MCF 10A (cell line): ENCODE results near the gene CGNL1. TPM values are rescaled to one million over a fixed set of nuclear protein-coding genes. Genes with fewer than 3 reads are reported as not detected.

Experiments
- BruUV-seq: library from RNA; stranded (reverse); fragments of 400-500 nt; replicated peaks from 2 replicates; lab custom pipeline; 2021; lab: Mats Ljungman, UMichigan
- CTCF ChIA-PET: fragments of 300-600 bp; sonication (Branson Sonifier 250); formaldehyde crosslinking; extraction: SDS; loops from one replicate; lab custom pipeline; 2021; ENCODE audit warnings: antibody characterized with exemption, inconsistent platforms; lab: Yijun Ruan, JAX
- POLR2A ChIA-PET: fragments of 300-600, 350-650 bp; sonication (Branson Sonifier 250); formaldehyde crosslinking; extraction: SDS; loops from one replicate; lab custom pipeline; 2020; ENCODE audit warnings: antibody characterized with exemption, inconsistent platforms; lab: Yijun Ruan, JAX
- DNase-seq: peaks from one replicate; pipeline ENCODE4 v3.0.0-alpha.2; 2018; ENCODE audit not compliant: unreplicated experiment
- H3K27ac Mint-ChIP-seq: one replicate; pipeline ENCODE4 v1.8.0; 2022; ENCODE audit warnings: mild to moderate bottlenecking, low read depth, mixed read lengths; ENCODE audit not compliant: unreplicated experiment
- H3K27me3 Mint-ChIP-seq: one replicate; pipeline ENCODE4 v1.8.0; 2022; ENCODE audit warnings: mixed read lengths; ENCODE audit not compliant: insufficient read depth, unreplicated experiment
- H3K36me3 Mint-ChIP-seq: one replicate; pipeline ENCODE4 v1.8.0; 2022; ENCODE audit warnings: mild to moderate bottlenecking, moderate library complexity, mixed read lengths; ENCODE audit not compliant: insufficient read depth, unreplicated experiment
- H3K4me1 Mint-ChIP-seq: one replicate; pipeline ENCODE4 v1.8.0; 2022; ENCODE audit warnings: mixed read lengths; ENCODE audit not compliant: insufficient read depth, unreplicated experiment
- H3K4me3 Mint-ChIP-seq: one replicate; pipeline ENCODE4 v1.8.0; 2022; ENCODE audit warnings: mild to moderate bottlenecking, moderate library complexity, mixed read lengths; ENCODE audit not compliant: unreplicated experiment
- H3K9me3 Mint-ChIP-seq: one replicate; pipeline ENCODE4 v1.8.0; 2022; ENCODE audit warnings: mixed read lengths; ENCODE audit not compliant: unreplicated experiment
- intact Hi-C: fragments of 100-400 bp; cut with micrococcal nuclease; formaldehyde crosslinking; loops from 2 replicates; pipeline ENCODE4 v1.14.1; 2022
- total RNA-seq: library from RNA; stranded (reverse); gene quantifications from 2 replicates; pipeline ENCODE4 v1.2.3, GENCODE V29; 2022
- TF ChIP-seq, protein P1 (sequence below): fragments of 200-600 bp; IDR thresholded peaks from one replicate; pipeline ENCODE4 v1.8.0; 2022; ENCODE audit warnings: antibody characterized with exemption, mild to moderate bottlenecking; ENCODE audit not compliant: unreplicated experiment

Gene CGNL1
- total RNA-seq, 1 experiment from 2014 or later: 0.05 TPM

- intact Hi-C loops: no loop called here
- H3K27ac Mint-ChIP-seq: peak overlapping the region; percentile 89
- no peaks in the 10 kb centered on the region for H3K9me3 Mint-ChIP-seq
- H3K4me3 Mint-ChIP-seq: no peak overlapping the region
- H3K27me3 Mint-ChIP-seq: no peaks in the 10 kb centered on the region
- peak; percentile 89 for DNase-seq
- ChIA-PET CTCF (interaction anchor here (0.7 to 1.0 kb wide), 3 partner anchors 40 to 44 kb away, joined by 4 to 6 read pairs (median 5); no protein-coding TSS in a partner anchor), POLR2A (interaction anchor here (0.6 to 2.1 kb wide), 6 partner anchors 19 to 1070 kb away, joined by 3 to 26 read pairs (median 4); partner anchors contain the start of gene POLR2M)
- peaks cover 27% of the 10 kb centered on the region for H3K4me1 Mint-ChIP-seq
- TF ChIP-seq, protein P1, sequence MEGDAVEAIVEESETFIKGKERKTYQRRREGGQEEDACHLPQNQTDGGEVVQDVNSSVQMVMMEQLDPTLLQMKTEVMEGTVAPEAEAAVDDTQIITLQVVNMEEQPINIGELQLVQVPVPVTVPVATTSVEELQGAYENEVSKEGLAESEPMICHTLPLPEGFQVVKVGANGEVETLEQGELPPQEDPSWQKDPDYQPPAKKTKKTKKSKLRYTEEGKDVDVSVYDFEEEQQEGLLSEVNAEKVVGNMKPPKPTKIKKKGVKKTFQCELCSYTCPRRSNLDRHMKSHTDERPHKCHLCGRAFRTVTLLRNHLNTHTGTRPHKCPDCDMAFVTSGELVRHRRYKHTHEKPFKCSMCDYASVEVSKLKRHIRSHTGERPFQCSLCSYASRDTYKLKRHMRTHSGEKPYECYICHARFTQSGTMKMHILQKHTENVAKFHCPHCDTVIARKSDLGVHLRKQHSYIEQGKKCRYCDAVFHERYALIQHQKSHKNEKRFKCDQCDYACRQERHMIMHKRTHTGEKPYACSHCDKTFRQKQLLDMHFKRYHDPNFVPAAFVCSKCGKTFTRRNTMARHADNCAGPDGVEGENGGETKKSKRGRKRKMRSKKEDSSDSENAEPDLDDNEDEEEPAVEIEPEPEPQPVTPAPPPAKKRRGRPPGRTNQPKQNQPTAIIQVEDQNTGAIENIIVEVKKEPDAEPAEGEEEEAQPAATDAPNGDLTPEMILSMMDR: no peak
- no TSS peak for BruUV-seq
- H3K36me3 Mint-ChIP-seq: no peaks in the 10 kb centered on the region
Observed at GRCh38 chr15:57570994-57571393, 194.7 kb downstream of the CGNL1 start.

- Mint-ChIP-seq H3K4me3 (no peak overlapping the region), H3K27me3 (no peaks in the 10 kb centered on the region), H3K27ac (peak overlapping the region; percentile 89), H3K36me3 (no peaks in the 10 kb centered on the region), H3K4me1 (peaks cover 27% of the 10 kb centered on the region), H3K9me3 (no peaks in the 10 kb centered on the region)
- intact Hi-C loops: no loop called here
- no peak for DNase-seq
- TF ChIP-seq, protein P1: no peak
- no TSS peak for BruUV-seq
- CTCF ChIA-PET: interaction anchor here (0.9 to 1.1 kb wide), 4 partner anchors 10 to 610 kb away, joined by 3 to 8 read pairs (median 4); no protein-coding TSS in a partner anchor
- POLR2A ChIA-PET: interaction anchor here (1.0 to 2.1 kb wide), 5 partner anchors 19 to 1069 kb away, joined by 3 to 26 read pairs (median 5); partner anchors contain the start of gene POLR2M
Observed at GRCh38 chr15:57571725-57572124, 195.4 kb downstream of the CGNL1 start.

DNA sequence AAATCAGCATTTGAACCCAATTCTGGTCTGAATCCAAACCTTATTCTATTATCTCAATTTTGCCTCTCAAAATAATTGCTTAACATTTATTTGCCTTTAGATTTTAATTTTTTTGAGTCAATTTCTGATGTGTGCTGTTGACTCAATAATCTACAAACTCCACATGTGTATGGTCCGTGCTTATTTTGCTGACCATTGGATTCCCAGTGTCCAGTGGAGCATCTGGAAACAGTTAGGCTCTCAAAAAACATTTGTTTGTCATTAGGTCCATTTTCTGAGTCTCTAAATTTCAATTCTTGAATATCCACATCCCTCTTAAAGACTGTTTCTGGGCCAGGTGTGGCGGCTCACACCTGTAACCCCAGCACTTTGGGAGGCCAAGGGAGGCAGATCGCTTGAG is 196.2 kb downstream of the CGNL1 start:
- no peak for DNase-seq
- Mint-ChIP-seq H3K27me3 (no peaks in the 10 kb centered on the region), H3K4me3 (no peak overlapping the region), H3K27ac (no peak overlapping the region), H3K9me3 (no peaks in the 10 kb centered on the region), H3K36me3 (no peaks in the 10 kb centered on the region), H3K4me1 (peaks cover 27% of the 10 kb centered on the region)
- BruUV-seq: no TSS peak
- ChIA-PET POLR2A (interaction anchor here (1.1 to 2.1 kb wide), 3 partner anchors 25 to 134 kb away, joined by 5 to 26 read pairs (median 7); partner anchors contain the start of gene POLR2M), CTCF (interaction anchor here (1.0 to 1.2 kb wide), 3 partner anchors 11 to 38 kb away, joined by 3 to 8 read pairs (median 3); no protein-coding TSS in a partner anchor)
- TF ChIP-seq, protein P1: no peak
- intact Hi-C loops: no loop called here

- no peaks in the 10 kb centered on the region for H3K36me3 Mint-ChIP-seq
- no TSS peak for BruUV-seq
- no peaks in the 10 kb centered on the region for H3K27me3 Mint-ChIP-seq
- no peak overlapping the region for H3K27ac Mint-ChIP-seq
- TF ChIP-seq, protein P1: no peak
- DNase-seq: no peak
- intact Hi-C loops: no loop called here
- H3K4me3 Mint-ChIP-seq: no peak overlapping the region
- H3K9me3 Mint-ChIP-seq: no peaks in the 10 kb centered on the region
- ChIA-PET CTCF (interaction anchor here (0.5 to 1.6 kb wide), 5 partner anchors 10 to 233 kb away, joined by 3 to 4 read pairs (median 3); no protein-coding TSS in a partner anchor), POLR2A (interaction anchor here (0.7 to 1.4 kb wide), 2 partner anchors 37 to 38 kb away, joined by 3 to 6 read pairs; no protein-coding TSS in a partner anchor)
- H3K4me1 Mint-ChIP-seq: peaks cover 27% of the 10 kb centered on the region
Observed at GRCh38 chr15:57573151-57573550, 196.8 kb downstream of the CGNL1 start.
